ELF-1 (cell line): Measurements from ENCODE around the gene YPEL2.
"Not testable (repeated sequence)": the region's sequence is repeated elsewhere in the genome, so short reads cannot be mapped to it uniquely, and the experiment has no call there.

ENCODE experiments used
- DNase-seq: peaks from one replicate; pipeline ENCODE4 v3.0.0-alpha.2; 2016; ENCODE audit warnings: low read depth, low spot score

Gene YPEL2

DNA sequence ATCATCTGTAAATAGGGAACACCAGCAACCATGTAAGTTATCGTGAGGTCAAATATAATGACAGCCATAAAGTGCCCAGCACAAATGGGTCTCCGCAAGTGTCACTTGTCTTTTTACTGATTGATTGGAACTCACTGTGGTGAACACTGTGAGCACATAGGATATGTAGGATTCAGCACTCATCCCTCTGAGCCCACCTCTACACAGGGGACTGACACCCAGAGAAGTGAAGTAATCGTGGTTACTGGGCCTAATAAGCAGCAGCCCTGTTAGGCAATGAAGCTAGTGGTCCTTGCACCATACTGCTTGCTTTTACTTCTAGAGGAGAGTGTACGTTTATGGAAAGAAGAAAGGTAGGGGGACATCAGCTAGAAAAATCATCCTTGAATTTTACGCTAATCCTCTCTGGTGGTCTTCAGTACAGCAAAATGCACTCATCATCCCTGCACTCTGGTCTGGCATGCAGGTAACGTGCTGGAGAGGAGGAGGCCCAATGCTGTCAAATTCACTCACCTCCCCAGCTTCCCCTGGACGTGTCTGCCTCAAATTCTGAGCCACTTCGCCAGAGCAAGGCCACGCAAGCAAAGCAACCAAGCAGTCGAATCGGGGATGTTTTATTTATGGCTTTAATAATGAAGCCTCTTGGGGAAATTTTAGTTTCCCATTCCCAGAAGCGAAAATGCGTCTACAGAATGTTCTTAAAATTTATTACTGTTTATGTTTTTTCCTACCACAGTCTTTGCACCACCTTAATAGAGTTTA, 74.7 kb downstream of the YPEL2 start:
- DNase-seq = no peak

DNA sequence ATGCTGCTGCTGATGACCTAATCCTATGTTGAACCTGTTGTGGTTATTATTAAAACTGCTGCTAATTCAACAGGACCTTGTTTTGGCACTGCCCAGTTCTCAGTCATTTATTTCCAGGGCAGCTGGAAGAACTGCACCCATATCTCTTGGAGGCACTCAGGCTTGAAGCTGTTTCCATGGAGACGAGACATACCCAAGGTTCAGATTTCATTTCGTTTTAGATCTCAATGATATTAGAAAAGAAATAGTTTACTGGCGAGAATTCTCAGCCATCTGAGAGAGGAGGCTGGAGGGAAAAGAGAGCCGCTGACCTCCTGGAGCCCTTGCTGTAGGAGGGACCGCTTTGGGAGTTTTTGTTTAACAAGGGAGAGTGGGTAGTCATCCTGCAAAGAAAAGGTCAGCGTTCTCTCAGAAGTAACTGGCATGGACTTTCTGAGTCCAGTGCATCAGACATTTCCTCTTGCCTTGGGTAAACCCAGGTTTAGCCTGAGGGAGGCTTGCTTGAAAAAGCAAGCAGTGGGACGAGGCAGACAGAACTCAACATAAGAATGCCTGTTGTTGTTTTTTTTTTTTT, 75.4 kb downstream of the YPEL2 start:
- DNase-seq = peak; percentile 73

DNA sequence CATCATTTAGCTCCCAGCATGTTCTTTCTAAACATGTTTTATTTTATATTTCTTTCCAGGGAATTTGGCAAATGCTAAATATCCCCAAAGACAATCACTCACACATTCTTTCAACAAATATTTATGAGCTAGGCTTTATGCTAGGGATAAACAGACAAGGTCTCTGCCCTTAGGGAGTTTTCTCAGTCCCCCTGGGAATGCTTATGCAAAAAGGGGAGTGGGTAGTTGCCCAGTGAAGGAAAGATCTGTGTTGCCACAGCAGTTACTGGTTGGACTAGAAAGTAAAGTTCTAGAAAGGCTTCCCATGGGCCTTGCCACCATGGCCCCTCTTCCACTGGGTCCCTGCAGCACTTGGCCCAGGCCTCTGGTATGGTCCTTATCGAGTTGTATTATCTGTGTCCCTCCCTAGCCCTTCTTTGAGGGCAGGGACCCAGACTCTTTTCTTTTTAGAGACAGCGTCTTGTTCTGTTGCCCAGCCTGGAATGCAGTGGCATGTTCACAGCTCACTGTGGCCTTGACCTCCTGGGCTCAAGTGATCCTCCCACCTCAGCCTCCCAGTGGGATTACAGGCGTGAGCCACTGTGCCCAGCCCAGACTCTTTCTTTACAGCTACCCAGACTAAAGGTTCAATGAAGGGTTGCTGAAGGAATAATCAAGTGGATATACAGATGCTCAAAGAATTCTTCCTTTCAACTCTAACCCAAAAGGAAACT, 78.0 kb downstream of the YPEL2 start:
- DNase-seq = peak; percentile 46

DNA sequence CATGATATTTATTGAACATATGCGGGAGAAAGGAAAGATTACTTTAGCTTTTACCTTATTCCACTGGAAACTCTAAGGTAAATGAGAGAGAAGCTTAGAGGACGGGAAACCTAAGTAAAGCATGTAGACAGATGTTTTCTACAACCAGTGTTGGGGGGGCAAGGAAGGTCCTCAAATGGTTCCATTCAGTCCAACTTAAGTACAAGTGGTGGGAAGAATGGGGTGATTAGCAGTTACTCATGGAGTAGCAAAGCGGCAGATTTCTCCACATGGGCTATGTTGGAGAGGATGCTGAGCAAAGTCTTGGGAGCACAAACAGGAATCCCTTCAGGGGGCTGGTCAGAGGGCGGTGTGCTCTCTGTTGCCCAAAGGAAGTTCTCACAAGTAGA, 78.6 kb downstream of the YPEL2 start:
- DNase-seq = no peak

DNA sequence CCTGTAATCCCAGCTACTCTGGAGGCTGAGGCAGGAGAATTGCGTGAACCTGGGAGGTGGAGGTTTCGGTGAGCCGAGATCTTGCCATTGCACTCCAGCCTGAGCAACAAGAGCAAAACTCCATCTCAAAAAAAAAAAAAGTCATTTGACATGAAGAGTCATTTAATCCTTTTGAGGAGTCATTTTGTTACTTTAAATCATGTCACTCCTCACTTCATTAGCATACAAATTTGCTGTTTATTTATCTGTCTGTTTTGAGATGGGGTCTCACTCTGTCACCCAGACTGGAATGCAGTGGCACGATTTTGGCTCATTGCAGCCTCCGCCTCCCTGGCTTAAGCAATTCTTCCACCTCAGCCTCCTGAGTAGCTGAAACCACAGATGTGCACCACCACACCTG, 81.0 kb downstream of the YPEL2 start:
- DNase-seq = not testable (repeated sequence)

DNA sequence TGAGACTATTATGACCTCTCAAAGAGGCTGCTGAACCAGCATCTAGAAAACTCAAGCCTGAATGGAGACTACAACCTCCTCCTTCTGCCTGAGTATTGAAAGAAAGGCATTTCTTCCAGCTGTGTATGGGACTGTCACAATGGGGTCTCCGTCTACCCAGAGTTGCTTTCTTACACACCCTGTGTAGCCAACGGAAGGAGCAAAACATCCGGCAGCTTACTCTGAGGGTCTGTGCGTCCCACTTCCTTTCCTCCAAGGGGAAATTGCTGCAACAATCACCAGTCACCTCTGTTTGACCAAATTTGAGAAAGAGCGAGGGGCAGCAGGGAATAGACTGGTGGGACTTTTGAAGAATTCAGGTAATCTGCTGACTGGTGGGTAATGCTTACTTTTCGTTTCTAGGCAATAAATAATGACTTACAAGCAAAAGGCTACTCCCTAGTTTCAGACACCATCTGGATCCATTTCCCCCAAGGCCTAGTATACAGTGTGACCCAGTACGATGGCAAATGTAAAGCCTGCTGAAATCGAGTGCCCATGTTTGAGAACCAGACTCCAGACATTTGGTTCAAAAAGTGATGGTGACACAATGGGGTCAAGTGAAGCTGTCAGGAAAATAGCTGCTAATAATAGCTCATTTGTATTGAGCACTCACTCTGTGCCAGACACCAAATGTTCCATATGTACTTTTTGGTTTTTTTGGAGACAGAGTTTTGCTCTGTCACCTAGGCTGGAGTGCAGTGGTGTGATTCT, 81.7 kb downstream of the YPEL2 start:
- DNase-seq = no peak

DNA sequence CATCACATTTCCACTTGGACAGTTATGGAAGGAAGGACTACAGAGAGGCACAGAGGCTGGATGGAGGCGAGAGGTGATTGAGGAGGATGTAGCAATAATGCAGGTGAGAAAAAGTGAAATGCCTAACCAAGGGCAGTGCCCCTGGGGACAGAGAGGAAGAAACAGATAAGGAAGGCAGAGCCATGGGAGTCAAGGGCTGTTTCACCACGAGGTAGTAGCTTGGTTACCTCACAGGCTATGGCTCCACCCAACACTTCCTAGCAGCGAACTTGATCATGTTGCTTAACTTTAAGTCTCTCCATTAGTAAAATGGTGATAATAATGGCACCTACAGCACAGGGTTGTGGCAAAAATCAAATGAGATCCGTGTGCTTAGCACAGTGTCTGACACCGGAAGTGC, 83.9 kb downstream of the YPEL2 start:
- DNase-seq = no peak

DNA sequence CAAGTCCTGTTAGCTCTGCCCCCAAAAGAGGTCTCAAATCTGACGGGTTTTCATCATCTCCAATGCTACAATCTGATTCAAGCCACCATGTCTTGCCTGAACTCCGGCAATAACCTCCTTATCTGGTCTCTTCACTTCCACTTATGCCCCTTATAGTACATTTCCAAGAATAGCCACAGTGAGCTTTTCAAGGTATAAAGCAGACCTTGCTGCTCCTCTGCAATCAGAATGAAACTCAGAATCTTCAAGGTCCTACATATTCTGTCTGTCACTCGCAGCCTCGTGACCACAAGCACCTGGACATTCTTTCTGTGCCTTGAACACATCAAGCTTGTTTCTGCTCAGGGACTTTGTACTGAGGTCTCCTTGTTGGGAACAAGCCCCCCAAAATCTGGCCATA, 84.7 kb downstream of the YPEL2 start:
- DNase-seq = no peak

DNA sequence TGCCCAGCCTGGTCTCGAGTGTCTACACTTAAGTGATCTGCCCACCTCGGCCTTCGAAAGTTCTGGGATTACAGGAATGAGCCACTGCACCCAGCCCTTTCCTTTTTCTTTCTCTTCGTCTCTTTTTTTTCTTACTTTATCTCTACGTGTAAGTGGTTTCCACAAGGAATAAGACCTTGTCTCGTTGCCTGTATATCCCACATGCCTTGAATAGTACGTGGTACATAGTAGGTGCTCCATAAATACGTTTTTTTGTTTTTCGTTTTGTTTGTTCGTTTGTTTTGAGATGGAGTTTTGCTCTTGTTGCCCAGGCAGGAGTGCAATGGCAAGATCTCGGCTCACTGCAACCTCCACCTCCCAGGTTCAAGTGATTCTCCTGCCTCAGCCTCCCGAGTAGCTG, 86.0 kb downstream of the YPEL2 start:
- DNase-seq = no peak

DNA sequence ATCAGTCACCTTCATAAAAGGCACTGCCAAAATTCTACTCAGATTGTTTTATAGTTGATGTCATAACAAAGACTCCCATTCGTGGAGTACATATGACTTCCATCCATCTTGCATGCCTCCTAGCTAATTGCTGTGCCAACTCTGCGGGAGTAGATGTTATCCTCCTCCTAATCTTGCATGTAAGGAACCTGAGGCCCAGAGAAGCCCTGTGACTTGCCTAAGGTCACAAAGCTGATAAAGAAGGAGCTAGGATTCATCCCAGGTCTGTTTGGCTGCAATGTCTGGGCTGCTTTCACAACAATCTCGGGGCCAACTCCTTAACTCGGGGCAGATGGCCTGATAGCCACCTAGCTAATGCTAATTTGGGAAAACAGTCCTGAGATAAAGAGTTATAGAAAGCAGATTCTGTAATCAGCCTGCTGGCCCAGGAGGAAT, 87.3 kb downstream of the YPEL2 start:
- DNase-seq = peak; percentile 70

DNA sequence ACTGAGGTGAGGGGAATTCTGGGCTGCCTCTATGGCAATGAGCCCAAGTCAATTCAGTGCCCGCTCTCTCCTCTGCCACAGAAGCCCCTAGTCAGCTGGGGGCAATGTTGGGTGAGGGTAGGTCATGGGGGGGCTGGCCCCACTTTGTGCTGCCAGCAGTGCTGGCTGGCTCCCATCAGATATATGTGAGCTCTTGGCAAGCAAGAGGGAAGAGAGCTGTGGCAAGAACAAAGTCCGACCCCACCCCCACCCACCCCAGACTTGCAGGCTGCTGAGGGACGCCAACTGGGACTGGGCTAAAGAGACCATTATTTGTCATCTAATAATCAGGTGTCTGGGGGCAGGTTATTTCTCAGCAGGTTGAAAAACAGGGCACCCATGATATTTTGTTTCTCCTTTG, 89.4 kb downstream of the YPEL2 start:
- no peak for DNase-seq

DNA sequence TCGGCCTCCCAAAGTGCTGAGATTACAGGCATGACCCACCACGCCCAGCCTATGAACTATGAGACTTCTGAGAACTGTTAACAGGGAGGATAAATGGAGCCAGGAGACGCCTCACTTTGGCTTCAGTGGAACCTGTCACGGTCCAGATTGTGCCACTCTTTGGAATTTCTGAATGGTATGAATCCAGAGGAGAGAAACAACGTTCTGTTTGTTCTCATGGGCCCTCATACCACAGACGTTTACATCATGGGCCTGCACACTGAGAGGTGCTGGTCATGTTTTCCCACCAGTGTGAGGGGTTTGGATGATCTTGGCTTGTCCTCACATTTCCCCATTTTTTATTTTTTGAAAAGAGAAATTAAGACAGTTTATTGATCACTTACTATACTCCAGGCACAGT, 90.3 kb downstream of the YPEL2 start:
- no peak for DNase-seq

DNA sequence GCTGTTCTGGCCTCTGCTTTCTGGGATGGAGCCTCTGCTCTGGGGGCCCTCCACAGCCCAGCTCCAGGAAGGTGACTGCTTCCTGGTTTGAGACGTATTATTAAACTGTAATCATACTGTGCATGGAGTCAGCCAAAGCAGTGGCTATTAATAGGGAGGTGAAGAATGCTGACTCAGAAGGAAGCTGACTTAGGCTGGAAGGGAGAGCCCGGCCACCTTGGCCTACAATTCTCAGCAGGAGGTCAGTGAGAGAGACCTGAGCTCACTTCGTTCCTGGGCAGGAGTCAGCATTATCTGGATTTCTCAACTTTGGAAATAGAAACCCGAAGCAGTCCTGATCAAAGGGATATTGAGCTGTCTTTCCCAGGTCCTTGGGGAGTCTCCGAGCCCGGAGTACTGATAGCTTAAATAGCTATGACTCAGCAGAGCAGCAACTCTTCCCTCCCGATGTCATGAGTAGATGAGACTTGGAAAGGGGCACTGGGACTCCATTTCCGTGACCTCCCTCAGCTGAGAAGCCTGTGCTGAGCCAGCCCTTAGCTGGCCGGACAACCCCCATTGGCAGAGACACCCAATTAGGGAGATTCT, 91.8 kb downstream of the YPEL2 start:
- DNase-seq = peak; percentile 69

DNA sequence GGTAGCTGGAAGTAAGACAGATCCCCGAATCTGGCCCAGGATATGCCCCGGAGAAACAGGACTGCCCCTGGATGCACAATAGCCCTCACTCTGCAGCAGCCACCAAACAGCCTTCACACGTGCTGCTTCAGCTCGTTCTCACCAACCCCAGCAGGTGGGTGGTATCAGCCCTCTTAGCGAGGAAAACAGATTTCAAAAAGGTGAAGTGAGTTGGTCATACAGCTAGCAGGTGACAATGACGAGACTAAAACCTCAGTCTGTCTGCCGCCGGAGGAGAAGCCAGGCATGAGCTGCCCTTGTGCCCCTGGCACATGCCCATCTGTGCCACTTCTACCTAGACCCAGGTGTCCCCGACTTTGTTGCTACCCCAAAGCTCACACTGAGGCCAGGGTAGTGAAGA, 92.4 kb downstream of the YPEL2 start:
- peak; percentile 21 for DNase-seq

DNA sequence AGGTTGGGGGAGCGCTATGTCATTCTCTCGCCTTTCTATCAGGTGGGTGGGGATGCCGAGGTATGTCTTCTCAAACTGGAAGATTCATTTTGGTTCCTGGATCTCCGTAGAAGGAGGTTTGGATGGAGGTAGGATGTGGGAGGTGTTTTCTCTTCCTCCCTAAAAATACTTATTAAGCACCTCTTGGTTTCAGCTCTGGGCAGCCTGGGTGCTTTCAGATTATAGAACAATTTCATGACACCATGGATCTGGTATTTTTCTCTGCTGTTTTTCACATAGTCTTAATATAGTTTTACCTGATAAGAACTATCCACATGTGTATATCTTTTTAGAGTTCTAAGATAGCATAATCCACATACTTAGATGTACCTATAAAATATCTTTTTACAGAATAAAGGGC, 92.9 kb downstream of the YPEL2 start:
- DNase-seq = no peak

DNA sequence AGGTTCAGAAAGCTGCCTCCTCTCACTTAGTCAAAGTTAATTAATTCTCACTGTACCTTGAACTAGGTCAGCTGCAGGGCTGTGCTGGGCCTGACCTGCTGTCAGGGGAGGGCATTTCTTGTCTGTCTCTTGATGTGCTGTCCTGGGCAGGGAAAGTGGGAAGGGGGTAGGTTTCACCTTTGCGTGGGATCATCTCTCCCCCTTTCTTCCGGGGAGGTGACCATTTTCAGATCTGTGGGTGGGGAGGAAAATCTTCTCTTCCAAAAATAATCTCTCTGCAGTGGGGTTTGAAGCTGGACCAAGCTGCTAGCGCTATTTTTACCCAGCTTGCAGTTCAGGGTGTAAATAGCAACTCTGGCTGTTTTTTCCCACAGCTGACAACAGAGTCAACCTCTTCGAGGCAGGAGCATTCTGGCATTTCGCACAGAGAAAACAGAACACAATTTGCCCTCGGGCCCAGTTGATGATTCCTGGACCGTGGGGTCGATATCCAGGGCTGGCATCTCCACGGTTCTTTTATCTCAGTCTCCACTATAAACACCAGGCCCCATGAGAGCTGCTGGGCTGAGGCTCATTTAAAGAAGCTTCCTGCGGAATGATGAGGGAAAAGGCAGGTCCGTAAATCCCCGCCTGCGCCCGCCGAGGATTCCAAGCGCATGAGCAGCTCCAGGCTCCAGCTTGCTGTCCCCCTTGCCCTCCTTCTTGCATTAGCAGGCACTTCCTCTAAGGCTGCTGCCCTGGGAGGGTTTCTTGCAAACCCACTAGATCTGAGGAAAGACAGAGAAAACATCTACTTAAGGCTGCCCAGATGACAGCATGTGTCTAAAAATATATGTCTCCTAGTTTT, 93.9 kb downstream of the YPEL2 start:
- DNase-seq = peak; percentile 90

DNA sequence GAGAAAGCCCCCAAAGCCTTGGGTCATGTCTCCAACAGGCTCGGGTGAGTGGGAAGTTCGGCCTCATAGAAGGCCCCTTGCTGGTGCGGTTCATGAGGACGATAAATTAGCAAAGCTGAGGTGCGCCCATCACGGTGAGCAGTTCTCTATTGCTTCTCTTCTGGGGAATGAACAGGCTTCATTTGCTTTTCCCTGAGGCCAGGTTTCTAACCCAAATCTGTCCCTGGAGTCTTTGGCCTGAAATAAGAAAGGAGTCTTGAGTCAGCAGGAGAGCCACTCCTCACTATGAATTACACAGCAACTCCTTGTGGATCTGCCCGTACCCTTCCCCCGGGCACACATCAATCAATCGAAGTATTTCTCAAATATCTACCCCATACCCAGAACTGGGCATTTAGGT, 94.6 kb downstream of the YPEL2 start:
- DNase-seq = peak; percentile 69

DNA sequence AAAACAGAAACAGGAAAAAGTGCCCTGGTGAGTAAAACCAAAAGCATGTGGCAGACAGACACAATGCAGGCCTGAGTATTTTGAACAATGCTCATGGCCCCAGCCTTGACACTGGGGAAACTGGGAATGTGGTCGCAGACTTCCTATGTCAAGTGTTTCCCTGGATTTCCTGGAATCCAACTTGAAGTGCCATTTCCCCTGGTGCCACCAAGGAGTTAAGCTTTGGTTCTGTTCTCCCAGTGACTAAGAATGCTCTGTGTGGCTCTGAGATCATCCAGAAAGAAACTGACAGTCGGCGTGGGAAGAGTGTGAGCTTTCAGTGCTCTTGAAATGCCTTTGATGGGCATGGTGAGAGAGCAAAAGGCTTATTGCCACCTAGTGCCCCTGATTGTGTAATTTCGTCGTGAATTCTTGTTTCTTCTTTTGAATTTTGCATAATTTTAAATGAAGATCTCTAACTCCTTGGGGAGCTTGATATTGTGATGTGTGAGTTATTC, 96.0 kb downstream of the YPEL2 start:
- DNase-seq = peak; percentile 47

DNA sequence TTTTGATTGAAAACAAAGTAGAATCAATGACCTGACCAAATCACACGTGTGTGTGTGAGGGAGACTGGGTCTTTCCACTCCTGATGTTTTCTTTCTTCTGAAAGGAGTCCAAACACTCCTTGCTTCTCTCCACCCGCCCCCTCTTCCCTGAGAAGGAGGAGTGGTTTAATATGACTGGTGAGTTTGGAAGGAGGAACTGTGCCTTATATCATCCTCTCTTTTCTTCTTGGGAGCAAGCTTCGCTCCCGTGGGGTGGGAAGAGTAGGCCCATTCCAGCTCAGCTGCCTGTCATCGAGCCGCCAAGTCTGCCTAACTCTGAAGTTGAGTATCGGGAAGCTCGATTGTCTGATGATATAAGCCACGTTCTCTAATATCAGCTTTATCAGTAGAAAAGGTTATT, 96.5 kb downstream of the YPEL2 start:
- no peak for DNase-seq

DNA sequence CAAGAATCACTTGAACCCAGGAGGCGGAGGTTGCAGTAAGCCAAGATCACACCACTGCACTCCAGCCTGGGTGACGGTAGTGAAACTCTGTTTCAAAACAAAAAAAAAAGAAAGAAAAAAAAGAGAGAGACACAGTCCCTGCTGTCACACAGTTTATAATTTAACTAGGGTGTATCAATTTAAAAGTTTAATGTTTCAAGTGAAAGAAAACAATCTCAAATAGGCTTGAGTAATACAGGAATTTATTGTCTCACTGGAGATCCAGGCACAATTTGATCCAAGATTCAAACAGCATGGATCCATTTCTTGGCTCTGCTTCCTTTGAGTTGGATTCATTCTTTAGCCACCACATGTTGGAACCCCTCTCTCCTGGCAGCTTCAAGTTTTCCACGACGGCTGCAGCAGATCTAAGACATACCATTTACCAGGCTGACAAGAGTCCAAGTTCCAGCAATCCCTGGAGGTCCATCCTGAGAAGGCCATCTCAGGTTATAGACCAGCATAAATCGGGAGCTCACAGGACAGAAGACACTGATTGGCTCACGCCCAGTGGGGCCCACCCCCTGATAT, 97.5 kb downstream of the YPEL2 start:
- no peak for DNase-seq
